NCI-H2107 treated with DMSO at 0.1 percent for 48 hours (cell line): ENCODE results near the gene KRT75.
"Not testable (repeated sequence)": the region's sequence is repeated elsewhere in the genome, so short reads cannot be mapped to it uniquely, and the experiment has no call there.

Experiments used
- DNase-seq: peaks from one replicate; lab custom pipeline; 2025; ENCODE audit not compliant: unreplicated experiment; lab: John Stamatoyannopoulos, UW

KRT75 gene

DNA sequence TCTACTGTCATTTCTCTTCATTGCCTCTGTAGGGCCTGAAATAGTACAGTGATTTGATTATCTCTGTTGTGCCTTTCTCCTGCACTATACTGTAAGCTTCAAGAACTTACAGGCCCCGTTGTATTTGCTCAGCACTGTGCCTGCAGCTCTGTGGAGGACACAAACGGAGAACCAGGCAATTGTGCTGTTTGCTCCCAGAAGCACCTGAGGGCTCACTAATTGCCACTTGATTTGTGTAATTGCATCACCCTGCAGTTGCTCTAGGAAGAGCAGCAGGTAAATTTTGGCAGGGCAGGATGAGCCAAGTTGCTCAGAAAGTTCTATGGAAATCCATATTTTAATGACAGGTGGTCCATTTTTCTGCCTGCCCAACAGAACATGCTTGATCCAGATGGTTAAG lies 16.4 kb downstream of the KRT75 start:
- DNase-seq, result peak; percentile 83

GRCh38 chr12:52416795-52417194 lies 17.4 kb downstream of the KRT75 start:
- DNase-seq, result no peak

DNA sequence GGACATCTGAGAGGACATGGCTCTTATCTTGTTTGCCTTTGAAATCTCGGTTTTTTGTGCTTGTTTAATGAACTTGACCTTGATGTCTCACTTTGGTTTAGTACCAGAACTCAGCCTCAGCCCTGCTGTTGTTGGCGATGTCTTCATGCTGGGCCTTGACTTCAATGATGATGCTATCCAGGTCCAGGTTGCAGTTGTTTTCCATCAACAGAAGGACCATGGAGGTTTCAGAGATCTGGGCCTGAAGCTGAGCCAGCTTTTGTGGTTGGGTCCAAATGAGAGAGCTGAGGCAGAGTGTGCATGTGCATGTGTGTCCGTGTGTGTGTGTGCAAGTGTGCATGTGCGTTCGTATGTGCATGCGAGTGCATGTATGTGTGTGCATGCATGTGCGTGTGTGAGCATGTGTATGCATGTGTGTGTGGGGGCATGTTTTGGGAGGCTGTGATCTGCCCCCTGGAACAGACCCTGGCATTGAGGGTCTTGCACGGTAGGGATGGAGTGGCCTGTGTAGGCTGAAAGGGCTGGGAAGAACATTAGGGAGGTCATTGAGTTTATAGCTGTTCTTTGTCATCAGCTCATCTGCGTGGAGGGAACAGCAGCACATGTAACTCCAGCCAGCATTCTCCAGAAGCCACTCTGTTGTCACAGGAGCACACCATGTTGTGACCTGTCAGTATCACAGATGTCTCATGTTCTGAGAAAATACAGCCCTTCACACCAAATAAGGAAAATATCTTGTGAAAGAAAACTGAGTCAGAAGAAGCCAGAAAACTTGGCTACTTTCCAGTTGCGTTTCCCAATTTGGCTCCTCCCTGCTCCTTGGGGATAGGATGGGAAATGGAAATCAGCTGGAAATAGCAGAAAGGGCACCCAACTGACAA lies 18.1 kb downstream of the KRT75 start:
- no peak for DNase-seq

- no peak for DNase-seq
Observed at GRCh38 chr12:52414936-52415335, 19.2 kb downstream of the KRT75 start.

DNA sequence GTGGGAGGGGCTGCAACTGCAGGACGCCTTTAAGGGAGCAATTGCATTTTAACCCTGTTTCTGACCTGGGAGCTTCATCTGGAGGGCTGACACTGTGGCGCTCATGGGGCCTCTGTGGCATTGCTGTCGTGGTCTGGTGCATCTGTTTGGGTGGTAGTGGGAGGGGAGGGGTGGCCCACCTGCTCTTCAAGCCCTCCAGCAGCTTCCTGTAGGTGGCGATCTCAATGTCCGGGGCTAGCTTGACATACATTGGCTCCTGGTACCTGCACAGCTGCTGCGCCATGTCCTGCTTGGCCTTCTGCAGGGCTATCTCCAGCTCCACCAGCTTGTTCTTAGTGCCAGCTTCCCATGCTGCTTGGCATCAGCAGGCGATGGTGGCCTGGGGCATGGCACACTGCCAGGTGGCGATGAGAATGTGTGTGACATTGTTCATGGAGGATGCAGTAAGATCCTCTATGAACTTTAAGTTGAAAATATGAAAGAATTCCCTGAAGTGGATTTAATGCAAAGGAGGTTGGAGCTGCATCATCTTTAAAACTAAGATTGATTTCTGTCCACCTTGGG lies 20.3 kb downstream of the KRT75 start:
- DNase-seq, result no peak

DNA sequence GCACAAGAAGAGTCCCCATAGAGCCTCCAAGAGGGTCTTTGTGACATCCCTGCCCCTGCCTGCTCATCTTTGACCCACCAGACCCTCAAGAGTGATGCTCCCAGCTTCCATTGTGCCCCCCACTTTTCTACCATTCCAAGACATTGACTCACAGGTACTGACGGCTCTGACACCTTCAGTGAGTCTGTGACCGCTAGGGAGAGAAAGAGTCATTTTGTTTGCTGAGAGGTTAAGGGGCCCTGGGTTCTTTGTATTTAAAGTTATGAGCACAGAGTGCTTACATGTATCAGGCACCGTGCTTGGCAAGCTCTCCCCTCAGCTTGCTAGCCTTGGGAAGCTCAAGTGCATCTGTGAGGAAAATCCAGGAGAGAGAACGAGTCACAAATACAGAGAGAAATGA lies 21.0 kb downstream of the KRT75 start:
- DNase-seq, result no peak

DNA sequence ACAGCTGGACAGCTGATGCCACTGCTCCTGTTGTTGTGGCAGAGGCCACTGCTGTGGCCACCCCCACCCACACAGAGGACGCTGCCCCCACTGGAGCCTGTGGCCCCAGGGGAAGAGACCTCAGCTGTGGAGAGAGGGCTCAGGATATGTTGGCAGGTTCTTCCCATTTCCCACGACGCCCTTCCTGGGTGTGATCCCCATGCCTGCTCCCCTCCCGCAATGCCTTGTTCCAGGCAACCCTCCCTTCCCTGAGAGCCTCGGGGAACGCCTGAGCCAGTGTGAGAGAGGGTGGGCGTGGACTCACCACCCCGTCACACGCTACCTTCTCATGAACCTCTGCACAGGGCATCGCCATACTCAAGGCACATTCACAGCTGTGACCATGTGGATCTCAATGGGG lies 22.4 kb downstream of the KRT75 start:
- DNase-seq, result no peak

- not testable (repeated sequence) for DNase-seq
Observed at GRCh38 chr12:52410589-52411248, 23.5 kb downstream of the KRT75 start.

DNA sequence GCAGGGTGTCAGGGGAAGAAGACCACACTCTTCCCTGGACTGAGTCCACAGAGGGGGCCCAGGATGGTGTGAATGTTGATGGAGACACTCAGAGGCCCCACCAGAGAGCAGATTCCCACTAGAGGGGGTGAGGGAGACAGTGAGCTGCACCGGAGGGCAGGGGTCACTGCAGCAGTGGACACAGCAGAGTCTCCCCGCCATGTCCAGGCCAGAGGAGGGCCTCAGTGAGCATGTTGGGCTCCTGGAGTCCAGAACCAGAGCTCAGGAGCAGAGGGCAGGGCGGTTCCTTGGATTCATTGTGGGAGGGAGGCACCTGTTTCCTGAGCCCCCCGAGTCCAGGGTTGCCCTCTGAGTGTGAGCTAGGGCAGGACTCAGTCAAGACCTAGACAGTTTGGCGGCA lies 26.3 kb downstream of the KRT75 start:
- DNase-seq, result no peak

DNA sequence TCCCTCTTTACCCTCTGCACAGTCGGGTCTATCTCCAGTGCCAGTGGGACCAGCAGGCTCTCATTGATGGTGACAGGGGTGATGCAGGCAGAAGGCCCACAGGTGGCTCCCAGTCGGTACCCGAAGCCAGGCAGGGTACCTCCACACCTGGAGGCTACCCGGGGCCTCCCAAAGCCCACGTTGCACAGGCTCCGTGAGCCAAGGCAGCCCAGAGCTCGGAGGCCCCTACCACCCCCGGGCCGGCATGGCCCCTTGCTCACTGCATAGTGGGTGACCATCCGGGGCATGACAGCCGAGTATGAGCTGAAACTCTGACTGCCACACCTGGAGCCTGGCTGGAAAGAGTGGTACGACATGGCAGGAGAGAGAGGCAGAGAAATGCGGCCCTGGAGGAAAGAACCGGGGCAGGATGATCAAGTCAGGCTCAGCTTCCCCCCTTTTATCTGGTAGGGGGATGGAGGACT lies 28.2 kb downstream of the KRT75 start, which contains the start of gene KRT82:
KRT82 (minus strand) TSS at position 414 of the 464 bp plus-strand sequence; CDS start at position 356, 58 bp downstream.
- no peak for DNase-seq

DNA sequence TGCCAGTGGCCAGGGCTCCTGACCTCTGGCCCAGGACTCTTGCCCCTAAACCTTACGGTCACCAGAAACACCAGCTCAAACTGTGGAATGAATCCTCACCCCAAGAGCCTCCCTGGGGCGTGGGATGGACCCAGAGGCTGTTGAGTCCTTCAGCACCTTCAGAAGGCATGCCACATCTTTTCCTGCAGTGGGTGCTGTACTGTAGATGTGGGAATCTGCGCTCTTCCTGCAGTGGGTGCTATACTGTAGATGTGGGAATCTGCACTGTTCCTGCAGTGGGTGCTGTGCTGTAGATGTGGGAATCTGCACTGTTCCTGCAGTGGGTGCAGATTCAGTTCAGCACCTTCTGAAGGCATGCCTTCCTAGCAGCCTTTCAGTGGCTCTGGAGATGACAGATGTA lies 29.2 kb downstream of the KRT75 start:
- no peak for DNase-seq

DNA sequence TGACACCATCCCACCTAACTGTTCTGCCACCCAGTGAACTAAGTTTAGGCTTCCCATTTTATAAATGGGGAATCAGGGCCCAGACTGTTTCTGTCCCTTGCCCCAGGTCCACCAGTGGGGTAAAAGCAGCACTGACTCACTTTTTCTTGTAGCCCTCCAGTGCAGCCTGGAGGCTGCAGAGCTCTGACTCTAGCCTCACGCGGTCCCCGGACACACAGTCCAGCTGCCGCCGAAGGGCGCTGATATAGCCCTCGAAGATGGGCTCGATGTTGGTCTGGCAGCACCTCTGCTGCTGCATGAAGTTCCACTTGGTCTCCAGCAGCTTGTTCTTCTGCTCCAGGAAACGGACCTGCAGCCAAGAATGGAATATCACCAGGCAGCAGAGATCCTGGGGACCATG lies 30.6 kb downstream of the KRT75 start:
- DNase-seq, result no peak

GRCh38 chr12:52402873-52403540 lies 31.2 kb downstream of the KRT75 start:
- peak; percentile 35 for DNase-seq

GRCh38 chr12:52402377-52402776 lies 31.8 kb downstream of the KRT75 start:
- no peak for DNase-seq

GRCh38 chr12:52401926-52402325 lies 32.2 kb downstream of the KRT75 start:
- DNase-seq, result no peak

DNA sequence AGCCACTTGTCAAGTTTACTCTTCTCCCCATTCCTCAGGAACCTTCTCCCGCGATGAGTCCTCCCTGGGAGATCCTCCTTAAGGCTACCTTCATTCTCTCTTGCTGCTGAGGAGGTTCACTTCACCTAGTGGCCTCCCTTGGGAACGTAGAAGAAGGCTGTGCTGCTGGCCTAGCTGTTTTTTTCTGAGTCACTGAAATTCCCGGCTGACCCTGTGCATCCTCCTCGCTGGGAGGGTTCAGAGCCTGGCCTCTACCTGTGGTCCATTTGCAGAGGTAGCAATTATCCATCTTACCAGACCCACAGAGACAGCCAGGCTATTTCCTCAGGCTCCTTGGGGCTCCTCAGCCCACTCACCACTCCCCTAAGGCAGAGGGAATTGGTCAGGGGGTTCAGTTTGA lies 32.6 kb downstream of the KRT75 start:
- DNase-seq, result no peak

GRCh38 chr12:52400906-52401305 lies 33.3 kb downstream of the KRT75 start:
- DNase-seq, result no peak

DNA sequence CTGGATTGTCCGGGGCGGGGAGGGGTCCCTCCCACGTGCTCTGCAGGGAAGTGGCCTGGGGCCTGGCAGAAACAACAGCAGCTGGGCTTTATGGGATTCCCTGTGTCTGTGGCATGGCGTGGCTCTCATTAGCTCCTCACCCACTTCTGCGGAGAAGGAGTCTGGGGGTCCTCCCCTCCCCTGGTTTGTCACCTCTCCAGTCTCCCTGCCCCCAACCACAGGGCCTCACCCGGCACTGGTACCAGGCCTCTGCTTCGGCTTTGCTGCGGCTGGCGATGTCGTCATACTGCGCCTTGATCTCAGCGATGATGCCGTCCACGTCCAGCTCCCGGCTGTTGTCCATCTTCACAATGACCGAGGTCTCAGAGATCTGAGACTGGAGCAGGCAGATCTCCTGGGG lies 34.4 kb downstream of the KRT75 start:
- DNase-seq, result no peak

DNA sequence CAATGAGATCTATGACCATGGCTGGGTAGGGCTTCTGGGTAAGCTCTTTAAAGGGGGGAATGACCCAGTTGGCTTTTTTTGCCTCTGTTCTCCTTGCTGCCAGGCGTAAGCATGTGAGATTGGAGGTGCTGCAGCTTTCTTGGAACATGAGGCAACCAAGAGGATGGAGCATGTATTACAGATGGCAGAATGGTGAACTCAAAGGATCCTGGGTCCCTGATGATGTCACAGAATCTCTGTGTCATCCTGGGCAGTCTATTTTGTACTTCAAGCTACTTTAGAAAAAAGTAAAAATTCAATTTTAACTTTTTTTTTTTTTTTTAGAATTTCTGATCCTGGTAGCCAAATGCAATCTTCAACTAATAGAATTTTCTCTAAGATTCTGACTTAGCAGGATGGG lies 36.0 kb downstream of the KRT75 start:
- DNase-seq, result no peak

DNA sequence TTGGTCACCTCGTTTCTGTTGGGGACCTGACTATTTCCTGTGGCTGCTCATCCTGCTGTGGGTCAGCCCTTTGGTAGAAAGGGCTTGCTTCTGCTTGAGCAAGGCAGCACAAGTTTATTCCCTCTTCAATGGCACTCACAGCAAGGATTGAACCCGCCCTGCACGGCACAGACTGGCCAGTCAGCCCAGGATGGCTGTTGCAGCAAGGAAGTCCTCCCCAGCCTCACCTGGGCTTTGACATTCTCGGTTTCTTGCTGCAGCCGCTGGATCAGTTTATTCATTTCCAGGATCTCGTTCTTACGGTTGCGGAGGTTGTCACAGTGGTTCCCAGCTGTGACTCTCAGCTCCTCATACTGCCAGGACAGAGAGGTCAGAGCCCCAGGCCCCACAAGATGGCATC lies 37.5 kb downstream of the KRT75 start:
- no peak for DNase-seq

DNA sequence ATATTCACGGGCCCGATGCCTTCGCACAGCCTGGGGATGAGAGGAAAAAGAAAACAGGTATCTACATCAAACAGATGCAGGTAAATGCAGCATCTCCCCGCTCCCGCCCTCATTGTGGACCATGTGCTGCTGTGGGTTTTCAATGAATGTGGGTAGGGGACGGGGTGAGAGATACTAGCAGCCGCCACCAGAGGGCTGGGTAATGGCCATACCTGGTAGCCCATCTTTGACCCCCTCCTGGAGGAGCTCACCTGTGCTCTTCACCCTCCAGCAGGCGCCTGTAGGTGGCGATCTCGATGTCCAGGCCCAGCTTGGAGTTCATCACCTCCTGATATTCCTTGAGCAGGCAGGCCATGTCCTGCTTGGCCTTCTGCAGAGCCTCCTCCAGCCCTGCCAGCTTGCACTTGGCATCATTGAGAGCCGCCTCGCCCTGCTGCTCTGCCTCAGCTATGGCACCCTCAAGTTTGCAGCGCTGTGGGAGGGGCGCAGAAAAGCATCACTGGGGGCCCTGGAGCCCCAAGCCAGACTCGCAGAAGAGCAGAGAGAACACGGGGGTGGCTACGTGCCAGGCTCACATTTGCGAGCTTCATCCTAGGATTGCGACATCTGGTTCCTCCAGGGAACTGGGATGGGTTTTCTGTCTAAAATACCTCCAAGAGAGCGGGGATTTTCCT lies 38.3 kb downstream of the KRT75 start:
- no peak for DNase-seq
